ENCODE data around the gene SEL1L.
"Not testable (repeated sequence)": the region's sequence is repeated elsewhere in the genome, so short reads cannot be mapped to it uniquely, and the experiment has no call there.

SEL1L gene

DNA sequence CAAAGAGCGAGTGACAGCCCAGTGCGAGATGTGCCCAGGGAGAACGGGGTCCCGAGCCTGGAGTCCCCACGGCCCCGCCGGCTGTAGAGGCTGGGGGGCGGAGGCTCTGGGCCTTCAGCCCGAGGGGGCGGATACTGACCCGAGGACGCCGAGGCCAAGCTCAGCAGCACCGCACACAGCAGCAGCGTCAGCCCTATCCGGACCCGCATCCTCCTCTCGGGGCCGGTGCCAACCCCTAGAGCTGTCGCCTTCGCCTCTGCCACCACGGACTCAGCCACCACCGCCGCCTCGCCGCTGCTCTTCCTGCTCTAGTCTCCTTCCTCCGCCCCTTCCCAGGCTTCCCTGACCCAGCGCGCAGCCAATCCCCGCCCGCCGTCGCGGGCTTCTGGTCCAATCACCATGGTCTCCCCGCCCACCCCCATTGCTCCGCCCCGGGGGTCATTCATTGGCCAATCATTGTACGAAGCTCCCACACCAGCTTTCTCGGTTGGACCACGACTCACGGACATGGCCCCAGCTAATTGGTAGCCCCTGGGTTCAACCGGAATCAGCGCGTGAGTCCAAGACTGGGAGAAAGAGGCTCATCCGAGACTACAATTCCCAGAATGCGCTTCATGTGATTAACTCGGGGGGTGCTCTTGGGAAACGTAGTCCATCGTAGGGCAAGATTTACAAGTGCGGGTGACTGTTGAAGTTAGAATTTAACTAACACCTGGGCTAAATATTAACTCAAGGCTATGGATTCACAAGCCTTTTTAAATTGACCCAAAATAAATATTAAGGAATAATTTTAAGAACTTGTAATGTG is at the start of gene SEL1L:
SEL1L (minus strand) TSS at position 318 of the 808 bp plus-strand sequence; CDS start at position 209, 109 bp downstream.
- peak; percentile 99 for DNase-seq

DNA sequence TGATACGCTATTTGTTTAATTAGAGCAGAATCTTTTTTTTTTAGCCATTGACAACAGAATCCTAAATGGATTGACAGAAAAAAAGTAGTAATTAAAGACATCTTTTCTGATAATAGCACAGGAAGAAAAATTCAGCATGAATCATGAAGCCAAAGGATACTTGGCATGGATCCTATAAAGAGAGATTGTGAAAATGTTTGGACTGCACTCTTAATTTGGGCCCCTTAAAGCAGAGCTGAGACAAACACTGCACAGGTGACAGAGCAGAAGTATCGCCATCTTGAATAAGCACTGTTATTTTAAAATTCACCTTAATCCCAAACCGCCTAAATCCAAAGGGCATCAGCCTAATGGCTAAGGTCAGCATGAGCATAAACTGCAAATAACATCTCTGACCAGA is 48.8 kb upstream of the SEL1L start:
- DNase-seq = no peak

DNA sequence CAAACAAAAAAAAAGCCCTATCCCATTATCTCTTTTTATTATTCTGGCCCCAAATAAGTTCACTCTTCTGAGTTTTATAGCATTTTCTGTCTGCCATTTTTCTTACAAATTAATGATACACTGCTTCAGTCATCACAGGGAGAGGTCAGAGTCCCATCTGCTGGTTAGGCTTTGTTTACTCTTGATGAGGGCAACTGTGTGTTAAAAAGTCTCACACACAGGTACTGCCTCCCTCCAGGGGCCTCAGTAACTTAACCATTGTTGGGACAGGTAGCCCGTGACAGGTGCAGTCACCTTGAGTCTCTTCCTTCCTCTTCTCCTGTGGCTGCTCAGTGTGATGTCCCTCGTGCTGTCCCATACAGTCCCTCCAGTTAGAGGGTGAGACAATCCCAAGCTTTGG is 45.5 kb upstream of the SEL1L start:
- no peak for DNase-seq

DNA sequence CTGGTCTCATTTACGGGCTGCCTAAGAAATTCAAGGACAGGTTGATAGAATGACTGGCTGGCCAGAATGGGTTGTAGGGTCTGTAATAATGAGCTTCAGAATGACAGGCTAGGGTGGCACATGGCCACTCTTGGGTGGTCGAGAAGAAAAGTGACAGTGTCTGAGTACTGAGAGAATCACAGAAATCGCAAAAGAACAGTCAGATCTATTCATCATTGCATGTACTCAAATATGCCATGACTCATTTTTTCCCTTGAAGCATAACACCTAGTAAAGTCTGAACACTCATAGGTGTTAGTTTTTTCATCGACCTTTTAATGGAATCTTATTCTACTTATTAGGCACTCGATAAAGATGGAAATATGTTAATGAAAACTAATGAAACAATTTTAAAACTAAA is 37.8 kb upstream of the SEL1L start:
- no peak for DNase-seq

DNA sequence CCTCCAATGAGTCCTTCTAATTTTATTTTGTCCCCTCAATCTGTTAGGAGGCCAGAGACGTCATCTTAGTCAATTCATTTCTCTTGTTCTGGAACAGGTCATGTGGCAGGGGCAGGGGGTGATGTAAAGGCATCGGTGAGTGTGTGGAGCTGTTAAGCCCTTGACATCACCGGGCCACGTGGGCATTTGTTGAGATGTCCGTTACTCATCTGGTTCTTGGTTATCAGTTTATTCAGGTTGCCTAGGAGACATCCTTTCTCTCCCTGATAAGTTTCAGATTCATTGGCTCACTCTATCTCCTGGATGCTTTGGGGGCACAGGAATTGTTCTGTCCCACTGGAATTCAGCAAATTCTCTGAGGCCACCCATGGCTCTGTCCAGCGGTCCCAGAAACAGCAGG is 33.6 kb upstream of the SEL1L start:
- DNase-seq = no peak

DNA sequence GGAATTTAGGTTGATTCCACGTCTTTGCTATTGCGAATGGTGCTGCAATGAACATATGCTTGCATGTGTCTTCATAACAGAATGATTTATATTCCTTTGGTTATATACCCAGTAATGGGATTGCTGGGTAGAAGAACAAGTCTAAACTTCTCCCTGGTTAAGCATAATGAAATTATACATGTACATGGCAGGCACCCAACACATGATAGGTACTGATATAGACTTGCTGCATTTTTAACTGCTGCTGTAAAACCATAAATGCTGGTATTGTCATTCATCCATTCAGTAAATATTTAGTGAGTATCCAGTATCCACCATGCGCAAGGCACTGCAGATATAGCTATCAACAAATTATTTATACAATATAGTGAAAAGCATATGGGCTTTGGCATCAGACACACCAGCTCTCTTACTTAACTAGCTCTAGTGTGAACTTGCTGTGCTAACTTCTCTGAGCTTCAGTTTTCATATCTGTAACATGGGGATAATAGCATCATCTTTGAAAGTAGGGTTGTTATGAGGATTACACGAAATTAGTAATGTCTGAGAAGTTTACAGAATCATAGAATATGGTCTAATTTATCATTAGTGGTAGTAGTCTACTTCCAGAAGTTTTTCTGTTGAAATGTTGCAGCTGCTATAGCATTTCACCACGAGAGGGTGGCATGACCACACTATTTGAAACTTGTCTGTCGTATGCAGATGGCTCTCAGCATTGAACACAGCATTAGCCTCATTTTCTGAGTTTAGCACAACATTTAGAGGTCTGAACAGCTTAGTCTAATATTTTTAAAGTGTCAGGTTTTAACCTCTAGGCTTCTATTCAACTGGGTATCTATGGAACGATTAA is 32.0 kb upstream of the SEL1L start:
- peak; percentile 19 for DNase-seq

DNA sequence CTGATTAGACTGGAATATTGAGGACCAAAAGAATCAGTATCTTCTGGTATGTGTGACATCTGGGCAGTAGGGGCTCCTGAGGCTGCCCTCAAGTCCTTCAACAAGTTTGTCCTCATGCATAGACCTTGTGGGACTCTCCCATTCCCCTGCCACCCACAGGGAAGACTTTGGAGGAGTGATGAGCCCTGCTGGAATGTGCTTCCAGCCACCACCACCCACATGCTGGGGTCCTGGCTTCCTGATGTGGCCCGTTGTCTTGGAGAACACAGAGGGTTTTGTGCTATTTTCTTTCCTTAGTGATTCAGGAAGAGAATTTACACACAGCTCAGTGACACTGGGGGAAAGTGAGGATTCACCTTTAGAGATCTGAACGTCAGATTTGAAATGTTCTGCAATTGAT is 29.2 kb upstream of the SEL1L start:
- no peak for DNase-seq

DNA sequence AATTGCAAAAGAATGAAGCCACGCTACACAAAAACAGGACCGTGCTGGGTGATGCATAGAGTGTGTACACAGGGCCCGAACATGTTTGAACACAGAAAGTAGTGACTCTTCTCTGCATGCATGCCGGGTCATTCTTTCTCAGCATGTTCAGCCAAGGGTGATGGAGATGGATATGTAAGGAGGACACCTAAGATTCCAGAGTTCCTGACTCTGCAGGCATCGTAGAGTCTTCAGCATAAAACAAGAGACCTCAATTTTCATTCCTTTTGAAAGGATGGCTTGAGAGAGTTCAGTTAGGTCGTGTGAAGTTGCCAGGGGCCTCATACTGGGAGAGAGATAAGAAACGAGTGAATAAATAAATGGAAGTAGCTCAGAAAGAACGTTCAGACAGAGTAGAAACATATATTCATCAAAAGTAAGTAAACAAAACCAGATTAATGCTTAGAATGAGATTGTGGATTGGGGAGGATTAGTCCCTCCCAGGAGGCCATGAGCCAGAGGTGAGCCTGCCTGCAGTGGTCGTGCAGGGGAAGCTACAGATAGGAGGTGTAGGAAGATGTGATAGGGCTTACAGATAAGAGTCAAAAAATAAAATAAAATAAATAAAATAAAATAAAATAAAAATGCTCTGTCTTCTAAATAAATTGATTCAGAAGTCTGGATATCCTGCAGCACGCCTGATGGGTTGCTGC is 27.6 kb upstream of the SEL1L start:
- DNase-seq = no peak

DNA sequence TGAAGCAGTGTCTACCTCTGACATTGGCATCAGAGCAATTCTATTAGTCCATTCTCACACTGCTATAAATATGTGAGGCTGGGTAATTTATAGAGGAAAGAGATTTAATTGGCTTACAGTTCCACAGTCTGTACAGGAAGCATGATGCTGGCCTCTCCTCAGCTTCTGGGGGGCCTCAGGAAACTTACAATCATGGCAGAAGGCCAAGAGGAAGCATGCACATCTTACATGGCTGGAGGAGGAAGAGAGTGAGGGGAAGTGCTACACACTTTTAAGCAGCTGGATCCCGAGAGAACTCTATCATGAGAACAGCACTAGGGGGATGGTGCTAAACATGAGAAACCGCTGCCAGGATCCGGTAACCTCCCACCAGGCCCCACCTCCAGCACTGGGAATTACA is 25.7 kb upstream of the SEL1L start:
- no peak for DNase-seq

DNA sequence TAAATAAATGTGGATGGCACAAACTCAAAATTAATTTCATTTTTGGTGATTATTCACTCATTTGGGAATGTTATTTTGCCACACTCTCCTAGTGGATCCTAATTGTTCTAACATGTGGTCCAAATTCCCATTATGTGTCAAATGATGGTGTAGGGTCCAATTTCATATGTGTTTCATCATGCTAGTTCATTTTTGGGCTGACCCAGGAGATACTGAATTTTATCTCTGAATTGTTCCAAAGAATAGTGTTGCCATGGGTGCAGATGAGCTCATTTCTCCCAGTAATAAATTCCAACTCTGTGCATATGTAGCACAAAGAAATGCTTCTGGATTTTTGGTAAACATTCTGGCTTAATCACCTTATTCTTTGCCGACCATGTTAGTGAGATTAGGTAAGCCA is 23.5 kb upstream of the SEL1L start:
- no peak for DNase-seq

DNA sequence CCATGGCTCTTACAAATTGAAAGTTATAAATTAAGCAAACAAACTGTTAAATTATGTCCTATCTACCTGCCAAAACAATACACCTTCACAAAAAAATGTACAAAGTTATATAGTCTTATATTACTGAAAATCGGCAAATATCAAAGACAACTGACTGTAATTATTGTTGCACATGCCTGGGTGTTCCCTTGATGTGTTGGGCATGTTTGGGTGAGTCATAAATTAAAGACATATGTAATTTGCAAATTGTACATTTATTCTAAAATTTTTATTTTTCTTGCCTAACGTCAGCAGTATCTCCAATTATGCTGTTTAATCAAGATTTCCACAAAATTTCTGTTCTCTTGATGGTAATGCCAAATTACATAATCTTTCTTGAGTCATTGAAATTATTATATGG is 22.0 kb upstream of the SEL1L start:
- DNase-seq = no peak

DNA sequence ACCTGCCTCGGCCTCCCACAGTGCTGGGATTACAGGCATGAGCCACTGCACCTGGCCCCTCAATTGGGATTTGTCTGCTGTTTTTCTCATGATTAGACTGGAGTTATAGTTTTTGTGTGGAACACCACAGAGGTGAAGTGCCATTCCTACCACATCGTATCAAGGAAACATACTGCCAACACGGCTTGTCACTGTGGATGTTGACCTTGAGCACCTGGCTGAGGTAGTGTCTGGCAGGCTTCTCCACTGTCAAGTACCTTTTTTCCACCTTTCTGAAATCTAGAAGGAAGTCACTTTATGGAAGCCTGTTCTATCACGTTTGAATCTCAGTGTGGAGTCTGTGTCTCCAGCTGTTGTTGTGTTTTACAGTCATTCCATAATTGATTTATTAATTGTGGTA is 21.4 kb upstream of the SEL1L start:
- DNase-seq = no peak

DNA sequence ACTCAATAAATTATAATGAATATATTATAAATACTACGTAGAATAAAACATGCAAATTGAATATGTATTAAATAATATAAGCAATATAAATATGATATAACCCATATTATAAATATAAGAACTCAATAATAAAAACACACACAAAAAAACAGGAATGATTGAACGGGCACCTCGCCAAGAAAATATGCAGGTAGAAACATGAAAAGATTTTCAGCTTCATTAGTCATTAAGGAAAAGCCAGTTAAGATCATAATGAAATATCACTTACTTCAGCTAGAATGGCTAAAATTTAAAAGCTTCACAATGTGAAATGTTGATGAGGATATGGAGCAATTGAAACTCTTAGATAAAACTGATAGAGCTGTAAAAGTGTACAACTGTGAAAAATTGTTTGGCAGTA is 17.8 kb upstream of the SEL1L start:
- no peak for DNase-seq

DNA sequence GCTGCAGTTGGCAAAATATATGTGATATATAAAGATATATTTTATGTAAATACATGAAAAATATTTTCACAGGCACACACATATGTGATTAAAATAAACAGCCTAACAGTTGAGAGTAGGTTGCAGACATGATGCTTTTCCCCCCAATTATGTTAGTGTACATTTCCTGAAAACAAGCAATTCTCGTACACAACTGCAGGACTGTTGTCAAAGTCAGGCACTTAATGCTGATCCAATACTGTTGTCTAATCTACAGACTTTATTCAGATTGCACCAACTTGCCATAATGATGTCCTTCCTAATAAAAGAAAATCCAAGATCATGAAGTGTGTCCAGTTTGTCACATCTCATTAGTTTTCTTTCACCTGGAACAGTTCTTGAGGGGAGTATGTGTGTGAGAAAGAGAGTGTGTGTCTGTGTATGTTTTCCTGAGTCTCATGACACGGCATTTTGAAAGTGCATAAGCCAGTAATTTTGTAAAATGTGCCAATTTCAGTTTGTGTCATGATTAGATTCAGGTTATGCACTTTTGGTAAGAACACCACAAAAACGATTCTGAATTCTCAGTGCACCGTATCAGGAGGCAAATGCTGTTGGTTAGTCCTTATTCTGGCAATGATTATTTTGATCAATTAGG is 16.5 kb upstream of the SEL1L start:
- no peak for DNase-seq

DNA sequence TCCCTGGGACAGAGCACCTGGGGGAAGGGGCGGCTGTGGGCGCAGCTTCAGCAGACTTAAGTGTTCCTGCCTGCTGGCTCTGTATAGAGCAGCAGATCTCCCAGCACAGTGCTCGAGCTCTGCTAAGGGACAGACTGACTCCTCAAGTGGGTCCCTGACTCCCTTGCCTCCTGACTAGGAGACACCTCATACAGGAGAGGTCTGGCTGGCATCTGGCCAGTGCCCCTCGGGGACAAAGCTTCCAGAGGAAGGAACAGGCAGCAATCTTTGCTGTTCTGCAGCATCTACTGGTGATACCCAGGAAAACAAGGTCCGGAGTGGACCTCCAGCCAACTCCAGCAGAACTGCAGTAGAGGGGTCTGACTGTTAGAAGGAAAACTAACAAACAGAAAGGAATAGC is 7.6 kb upstream of the SEL1L start:
- DNase-seq = not testable (repeated sequence)

DNA sequence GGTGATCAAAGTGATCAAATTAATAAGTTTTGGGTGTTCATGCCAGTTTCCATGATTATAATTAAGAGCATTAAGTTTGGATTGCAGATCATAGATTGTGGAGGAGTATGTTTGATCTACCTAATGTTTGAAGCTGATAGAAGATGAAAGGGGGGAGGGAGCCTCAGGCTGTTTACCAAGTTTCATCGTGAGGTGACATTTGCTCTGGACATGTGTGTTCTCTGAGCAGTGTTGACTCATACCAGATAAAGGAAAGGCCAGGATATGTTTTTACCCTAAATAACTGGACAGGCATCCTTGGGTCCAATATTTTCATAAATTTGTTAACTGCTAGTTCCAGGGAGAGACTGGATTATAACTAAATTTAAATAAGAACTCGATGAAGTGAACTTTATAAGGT is 3.5 kb upstream of the SEL1L start:
- no peak for DNase-seq

DNA sequence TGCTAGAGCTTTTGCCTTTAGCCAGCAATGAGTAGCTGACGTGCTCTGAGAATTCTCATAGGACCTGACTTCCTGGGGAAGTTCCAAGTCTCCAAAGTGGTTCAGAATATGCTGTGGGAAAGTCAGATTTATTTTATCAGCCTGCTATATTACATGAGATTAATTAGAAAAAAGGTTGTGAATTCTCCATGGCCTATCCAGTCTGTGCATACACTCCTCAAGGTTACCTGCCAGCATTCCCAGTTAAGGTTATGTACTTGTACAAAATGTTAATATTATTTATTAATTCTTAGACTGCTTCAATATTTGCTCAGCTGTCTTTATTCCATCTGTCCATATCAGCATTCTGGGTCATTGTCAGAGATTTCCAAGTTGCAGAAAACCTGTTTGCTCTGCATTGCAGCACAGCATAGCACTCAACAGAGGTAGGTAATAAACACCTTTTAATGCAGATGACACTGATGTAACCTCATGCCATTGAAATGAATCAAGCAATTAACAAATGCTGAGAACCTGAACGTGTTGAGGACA is 2.7 kb upstream of the SEL1L start:
- no peak for DNase-seq

DNA sequence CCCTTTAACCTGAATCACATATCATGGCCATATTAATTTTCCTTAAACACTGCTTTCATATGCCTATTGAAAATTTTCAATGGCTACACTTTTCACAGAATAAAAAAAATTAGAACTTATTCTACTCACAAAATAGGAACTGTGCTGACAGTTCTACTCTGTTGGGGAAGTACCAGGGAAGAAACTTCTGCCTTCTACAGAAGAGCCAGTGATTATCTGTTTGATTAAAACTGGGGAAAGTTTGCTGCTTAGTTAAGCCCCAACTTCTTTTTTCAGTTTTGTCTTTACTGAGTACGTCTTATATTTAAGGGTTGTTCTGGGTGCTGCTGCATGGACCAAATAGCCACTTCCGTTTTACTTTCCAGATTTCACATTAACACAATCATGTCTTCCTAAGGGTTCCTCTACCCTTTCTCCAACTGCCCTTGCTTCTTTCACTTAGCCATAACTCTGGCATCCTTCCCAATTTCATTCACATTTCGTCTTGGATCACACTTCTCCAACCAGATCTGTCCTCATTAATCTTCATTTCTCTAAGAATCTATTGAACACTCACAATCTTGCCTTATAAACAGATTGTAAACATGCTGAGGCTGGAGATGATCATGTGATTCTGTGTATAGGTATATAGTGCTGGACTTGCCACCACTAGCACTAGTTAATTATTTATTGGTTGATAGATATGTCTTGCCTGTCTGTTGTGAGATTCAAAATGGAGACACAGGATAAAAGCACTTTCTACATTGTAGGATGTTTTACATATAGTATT is 1.9 kb upstream of the SEL1L start:
- no peak for DNase-seq

DNA sequence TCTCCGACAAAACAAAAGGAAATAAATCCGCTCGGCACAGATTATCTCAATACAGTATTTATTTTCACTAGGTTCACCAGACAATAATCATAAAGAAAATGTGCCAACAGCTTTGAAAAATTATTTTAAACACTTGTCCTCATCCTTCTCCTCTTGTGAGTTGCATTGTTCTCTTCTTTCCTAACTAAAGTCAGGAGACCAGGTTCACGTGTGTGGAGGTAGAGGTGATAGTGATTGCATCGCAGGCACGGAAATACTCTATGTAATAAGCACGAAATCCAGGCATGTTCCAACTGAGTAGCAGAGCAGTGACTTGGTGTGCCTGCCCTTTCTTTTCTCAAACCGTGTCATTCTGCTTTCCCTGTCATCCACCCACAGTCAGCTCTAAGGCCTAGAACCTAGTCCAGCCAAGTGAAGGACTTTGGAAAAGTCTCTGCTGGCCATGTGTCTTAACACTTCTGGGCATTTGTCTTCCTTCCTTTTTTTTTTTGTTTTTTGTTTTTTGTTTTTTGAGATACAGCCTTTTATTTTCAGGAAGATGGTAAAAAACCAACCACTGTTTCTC is 939 bp upstream of the SEL1L start:
- no peak for DNase-seq

DNA sequence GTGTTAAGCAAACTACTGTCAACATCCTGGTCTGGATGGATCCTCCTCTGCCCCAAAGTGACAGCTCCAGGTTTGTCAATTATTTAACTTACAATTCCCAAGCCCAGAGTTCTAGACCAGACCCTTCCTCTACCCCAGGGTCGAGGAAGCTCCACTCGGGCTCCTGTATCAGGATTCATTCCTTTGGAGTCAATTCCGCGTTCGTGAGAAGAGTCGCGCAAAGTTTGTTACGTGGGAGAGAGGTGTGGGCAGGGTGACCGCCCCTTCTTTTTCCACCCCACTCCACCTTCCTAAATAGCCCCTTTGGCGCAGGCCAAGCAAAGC is 479 bp downstream of the SEL1L start:
- no peak for DNase-seq

DNA sequence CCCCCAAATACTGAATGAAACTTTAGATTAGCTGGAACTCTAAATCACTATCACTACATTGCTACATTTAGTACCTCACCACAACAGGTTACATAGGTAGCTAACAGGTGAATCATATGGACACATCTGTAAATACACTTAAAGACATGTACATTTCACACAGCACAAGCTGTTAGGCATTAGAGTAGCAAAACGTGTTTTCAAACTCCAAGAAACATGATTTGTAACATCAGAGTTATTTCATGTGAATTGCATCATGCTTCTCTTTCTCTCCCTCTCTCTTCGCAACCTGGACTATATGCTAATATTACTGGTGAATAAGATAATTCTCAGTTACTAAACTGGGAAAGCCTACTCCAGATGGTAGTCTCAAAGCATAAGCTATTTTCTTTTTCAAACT is 4.3 kb downstream of the SEL1L start:
- no peak for DNase-seq

DNA sequence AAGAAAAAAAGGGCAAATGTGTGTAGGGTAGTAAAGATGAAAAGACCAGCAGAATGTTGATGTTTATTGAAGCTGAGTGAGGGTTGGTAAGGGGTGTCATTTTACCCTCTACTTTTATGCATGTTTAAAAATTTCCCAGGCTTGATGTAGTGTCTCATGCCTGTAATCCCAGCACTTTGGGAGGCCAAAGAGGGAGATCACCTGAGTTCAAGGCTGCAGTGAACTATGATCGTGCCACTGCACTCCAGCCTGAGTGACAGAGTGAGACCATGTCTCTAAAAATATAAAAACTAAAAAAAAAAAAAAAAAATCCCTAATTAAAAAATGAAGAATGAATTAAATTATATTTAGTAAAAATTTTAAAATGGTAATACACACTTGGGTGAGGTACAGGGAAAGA is 8.5 kb downstream of the SEL1L start:
- DNase-seq = no peak

All from DMS153 (cell line).